Measurements from ENCODE around the gene EML4.

EML4 gene

DNA sequence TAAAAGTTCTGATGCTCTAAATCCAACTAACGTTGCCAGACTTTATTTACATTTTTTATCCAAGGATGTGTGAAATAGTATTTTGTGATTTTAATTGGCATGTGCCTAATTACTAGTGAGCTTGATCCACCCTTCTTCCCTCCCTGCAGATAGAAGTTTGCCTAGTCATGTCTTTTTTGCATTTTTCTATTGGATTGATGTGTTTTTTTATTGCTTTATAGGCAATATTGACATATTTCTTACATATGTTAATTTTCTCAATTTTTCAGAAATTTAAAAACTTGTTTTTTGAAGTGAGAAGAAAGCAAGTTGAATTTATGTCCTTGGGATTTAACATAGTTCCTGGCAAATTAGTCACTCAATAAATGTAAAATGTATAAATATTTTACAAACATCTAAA is 56.4 kb downstream of the EML4 start:
- DNase-seq (ENCODE audit: low read depth in 2 of 2) = no peak

DNA sequence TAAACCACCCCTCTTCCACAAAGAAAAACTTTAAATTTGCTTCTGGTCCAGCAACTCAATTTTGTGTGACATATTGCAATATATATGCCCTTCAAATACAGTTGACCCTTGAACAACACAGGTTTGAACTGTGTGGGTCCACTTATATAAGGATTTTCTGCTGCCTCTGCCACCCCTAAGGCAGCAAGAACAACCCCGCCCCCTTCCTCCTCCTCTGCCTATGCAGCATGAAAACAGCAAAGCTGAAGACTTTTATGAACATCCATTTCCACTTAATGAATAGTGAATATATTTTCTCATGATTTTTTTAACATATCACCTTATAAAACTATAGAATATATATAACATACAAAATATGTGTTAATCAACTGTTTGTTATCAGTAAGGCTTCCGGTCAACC is 58.3 kb downstream of the EML4 start:
- no peak for DNase-seq (ENCODE audit: low read depth in 2 of 2)

DNA sequence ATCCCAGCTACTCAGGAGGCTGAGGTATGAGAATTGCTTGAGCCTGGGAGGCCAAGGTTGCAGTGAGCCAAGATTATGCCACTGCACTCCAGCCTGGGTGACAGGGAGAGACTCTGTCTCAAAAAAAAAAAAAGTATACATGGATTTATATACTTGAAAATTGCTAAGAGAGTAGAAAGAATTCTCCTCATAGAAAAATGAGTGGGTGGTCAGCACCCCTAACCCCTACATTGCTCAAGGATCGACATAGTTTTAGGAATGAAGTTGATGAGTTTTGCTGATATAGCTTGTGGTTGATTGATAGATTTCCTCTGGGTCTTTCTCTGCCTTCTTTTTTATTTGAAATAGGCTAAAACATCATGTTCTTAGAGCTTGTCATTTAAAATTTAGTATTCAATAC is 58.9 kb downstream of the EML4 start:
- DNase-seq (ENCODE audit: low read depth in 2 of 2) = no peak

DNA sequence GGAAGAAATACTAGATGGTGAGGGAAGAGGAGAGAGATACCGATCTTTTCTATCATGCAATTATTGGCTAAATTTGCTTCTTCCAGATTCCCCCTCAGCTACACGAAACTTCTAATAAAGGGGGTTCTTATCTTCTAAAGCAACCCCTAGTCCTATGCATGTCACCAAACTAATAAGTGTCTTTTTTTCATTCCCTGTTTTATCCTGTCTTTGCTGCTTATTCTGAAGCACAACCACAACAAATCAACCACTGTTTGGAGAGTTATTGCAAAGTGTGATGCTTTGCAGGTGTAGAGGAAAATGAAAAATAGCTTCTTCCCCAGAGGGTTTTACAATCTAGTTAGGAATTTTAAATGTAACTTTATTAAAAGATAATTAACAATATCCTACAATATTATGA is 60.8 kb downstream of the EML4 start:
- DNase-seq (ENCODE audit: low read depth in 2 of 2) = no peak

DNA sequence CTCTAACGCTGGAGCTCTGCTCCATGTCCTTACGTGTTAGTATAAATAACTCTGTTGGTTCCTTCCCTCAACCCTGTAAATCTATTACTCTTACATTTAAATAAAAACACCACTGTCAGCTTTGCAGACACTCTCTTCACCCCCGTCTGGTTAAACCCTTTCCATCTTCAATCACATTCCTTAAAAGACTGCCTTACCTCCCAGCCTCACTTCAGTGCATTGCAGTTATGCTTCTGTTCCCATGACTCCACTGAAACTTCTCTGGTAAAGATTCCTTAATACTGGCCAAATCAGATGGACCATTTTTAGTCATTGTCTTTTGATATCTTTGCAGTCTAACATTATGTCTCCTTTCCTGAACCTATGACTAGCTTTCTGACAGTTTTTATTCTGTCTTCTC is 61.7 kb downstream of the EML4 start:
- DNase-seq (ENCODE audit: low read depth in 2 of 2) = no peak

DNA sequence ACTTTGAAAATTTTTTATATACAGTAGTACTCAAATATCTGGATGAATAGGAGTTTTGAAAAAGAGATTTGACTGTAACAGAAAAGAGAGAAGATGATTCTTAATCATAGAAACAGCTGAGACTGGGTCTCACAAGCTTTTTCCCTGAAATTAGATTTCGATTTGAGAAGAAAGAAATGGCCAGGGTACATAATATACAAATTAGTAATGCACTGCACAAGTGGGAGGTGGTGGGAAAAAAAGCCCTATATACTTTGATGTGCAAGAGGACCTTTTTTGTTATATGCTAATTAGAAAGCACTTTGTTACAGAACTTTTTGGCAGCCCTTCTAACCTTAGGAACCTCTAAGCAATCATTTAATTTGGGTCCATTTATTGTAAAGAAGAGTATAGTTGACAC is 62.9 kb downstream of the EML4 start:
- DNase-seq (ENCODE audit: low read depth in 2 of 2) = no peak

DNA sequence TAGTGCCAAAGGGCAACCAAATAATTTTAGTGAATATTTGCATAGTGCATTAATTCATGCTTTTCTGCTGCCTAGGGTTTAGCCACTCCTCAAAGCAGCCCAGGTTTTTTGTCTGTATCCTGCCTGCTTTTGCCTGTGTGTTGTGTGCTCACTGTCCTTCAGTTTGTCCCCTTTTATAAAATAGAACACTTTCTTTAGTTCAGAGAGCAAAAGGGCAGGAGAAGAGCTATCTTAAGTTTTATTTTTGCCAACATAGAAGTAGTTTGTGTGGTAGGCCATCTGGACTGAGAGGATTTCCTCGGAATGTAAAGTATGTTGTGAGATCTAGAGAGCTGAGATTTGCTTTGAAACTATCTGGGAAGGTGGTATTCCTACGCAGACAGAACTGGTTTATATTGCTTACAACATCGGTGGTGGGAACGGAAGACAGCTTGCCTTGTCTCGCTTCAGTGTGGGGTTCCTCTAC is 64.9 kb downstream of the EML4 start:
- DNase-seq (ENCODE audit: low read depth in 2 of 2) = no peak

DNA sequence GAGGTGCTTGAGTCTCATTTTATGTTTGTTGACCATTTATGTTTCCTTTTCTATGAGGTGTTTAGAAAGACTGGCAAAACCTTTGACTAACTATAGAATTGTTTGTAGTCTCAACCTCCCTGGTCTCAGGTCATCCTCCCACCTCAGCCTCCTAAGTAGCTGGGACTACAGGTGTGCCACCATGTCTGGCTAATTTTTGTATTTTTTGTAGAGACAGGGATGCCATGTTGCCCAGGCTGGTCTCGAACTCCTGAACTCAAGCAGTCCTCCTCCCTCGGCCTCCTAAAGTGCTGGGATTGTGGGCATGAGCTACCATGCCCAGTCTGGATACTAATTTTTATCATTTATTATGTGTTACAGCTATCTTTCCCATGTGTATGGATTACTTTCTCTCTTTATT is 67.8 kb downstream of the EML4 start:
- DNase-seq (ENCODE audit: low read depth in 2 of 2) = no peak

DNA sequence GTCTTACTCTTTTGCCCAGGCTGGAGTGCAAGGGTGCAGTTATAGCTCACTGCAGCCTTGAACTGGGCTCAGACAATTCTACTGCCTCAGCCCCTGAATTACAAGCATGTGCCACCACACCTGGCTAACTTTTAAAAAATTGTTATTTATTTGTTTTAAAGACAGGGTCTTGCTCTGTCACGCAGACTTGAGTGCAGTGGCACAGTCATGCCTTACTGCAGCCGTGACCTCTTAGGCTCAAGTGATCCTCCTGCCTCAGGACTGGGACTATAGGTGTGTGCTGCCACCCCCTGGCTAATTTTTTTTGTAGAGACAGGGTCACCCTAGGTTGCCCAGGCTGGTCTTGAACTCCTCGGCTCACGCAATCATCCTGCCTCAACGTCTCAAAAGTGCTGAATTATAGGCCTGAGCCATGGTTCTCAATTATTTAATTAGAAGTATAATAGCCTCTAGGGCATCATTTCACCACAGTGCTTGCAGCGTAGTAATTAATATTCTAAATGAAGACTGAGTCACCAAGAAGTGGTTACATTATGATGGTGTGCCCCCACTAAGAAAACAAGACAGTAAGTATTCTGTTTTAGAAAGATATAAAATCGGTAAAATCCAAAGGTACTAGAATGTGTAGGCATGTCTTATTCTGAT is 69.6 kb downstream of the EML4 start:
- peak in 1 of 2 experiments; percentile 13 for DNase-seq (ENCODE audit: low read depth in 2 of 2)

DNA sequence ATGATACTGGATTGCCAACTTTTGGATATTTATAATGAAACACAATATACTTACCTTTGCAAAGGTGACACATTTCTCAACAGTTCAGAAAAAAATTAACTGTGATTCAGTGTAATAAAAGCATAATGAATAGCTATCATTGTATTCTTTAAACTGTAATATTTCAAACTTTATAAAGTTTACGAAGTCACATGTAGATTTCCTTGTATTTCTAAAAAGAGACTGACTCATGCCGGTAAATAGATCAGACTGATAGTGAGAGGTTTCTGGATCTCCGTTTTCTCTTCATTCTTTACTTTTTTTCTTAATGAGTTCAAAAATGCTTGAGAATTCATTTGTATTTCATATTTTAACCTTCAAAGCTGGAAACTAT is 70.1 kb downstream of the EML4 start:
- no peak for DNase-seq (ENCODE audit: low read depth in 2 of 2)

DNA sequence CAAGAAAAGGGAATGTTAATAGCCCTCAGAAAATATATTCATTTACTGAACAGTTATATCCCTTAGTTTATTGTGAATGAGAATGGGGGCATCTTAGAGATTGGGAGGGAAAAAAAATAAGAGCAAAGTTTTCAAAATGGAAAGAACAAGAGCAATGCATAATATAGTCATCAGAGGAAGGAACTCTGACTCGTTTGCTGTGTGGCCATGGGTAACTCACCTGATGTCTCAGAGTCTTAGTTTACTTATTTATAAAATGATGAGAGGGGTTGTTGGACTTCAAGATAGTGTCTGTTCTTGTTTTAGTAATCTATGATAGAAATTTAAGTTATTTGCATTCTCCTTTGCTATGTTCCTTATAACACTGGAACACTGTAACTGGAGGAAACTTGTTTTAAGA is 70.7 kb downstream of the EML4 start:
- DNase-seq (ENCODE audit: low read depth in 2 of 2) = no peak

DNA sequence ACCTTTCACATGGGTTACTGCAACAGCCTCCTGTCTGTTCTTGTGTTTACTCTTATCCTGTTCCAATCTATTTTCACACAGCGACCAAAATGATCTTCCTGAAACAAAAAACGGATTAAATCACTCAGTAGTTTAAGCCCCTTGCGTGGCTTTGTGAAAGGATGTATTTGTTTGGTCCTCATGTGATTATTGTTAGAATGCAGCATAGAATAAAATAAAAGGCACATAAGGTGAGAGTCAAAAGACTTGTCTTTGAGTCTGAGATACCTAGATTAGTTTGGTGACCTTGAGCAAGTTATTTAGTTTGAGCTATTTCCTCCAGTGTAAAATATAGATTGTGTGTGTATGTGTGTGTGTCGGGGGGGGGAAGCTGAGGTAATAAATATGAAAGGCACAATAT is 72.4 kb downstream of the EML4 start:
- no peak for DNase-seq (ENCODE audit: low read depth in 2 of 2)

DNA sequence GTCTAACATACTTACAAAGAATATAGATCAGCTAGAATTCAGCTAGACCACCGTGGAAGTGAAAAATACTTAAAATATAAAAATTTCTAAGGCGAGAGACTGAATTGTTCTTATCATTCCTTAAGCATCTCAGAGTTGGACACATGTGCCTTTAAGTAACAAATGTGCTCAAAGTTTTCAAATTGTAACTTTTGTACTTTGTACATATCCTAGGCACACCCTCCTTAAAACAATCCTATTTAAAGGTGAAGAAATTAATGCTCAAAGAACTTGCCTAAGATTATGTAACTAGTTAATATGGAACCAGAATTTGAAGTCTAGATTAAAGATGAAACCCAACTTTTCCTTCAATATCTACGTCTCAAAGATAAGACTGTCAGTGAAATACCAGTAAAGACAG is 74.1 kb downstream of the EML4 start:
- DNase-seq (ENCODE audit: low read depth in 2 of 2) = no peak

DNA sequence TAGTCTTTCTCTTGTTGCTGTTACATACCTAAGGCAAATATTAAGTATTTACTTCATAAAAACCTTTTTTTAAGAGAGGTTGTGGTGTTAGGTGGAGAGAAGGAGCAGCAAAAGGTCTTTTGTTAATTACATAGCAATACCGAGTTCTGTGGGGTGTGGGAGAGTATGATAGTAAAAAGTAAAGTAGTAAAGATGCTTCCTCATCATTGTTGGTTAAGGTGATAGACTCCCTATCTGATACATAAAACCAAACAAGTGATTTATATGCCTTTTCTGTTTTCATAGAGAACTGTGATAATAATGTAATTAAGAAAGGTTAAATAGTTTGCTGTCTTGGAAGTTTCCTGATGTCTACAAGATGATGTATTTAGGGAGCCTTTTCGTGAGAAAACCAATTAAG is 75.4 kb downstream of the EML4 start:
- DNase-seq (ENCODE audit: low read depth in 2 of 2) = no peak

DNA sequence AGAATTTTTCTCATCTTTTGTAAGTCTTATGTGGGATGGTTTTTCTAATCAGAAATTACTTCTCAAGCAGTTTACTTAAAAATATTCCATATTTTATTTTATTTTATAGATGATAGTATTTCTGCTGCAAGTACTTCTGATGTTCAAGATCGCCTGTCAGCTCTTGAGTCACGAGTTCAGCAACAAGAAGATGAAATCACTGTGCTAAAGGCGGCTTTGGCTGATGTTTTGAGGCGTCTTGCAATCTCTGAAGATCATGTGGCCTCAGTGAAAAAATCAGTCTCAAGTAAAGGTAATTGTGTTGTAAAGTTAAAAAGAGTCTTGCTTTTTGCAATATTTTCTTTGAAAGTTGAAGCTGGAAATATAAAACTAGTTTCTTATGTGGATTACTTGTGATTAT is 76.2 kb downstream of the EML4 start:
- DNase-seq (ENCODE audit: low read depth in 2 of 2) = no peak

DNA sequence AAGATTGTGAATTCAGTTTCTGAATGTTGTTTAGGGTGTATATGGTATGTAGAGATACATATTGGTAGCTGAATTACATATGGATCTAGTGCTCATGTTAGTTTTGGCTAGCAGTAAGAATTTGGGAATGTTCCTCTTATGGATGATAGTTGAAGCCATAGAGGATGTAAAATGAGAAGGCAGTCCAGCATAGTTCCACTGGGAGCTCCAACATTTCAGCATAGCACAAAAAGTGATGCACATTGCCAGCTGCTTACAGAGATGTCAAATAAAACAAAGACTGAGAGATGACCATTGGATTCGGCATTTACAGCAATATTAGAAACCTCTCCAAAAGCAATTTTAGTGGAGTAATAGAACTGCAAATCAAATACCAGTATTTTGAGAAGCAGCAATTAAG is 77.4 kb downstream of the EML4 start:
- DNase-seq (ENCODE audit: low read depth in 2 of 2) = no peak

DNA sequence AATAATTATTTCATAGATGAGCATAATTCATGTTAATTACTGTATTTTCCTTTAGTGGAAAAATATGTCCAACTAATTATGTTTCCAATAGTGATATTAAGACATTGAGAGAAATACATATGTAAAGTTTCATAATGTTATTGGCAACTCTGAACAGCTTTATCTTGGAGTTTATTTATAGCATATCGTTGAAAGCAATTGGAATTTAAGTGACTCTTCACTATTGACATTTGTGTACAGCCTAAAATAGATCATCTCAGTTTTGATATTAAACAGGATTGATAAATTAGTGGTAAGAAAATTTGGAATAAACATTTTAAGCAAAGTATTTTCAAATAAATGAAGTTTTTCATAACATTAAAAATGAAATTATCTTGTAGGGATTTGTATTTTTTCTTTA is 79.7 kb downstream of the EML4 start:
- DNase-seq (ENCODE audit: low read depth in 2 of 2) = no peak

DNA sequence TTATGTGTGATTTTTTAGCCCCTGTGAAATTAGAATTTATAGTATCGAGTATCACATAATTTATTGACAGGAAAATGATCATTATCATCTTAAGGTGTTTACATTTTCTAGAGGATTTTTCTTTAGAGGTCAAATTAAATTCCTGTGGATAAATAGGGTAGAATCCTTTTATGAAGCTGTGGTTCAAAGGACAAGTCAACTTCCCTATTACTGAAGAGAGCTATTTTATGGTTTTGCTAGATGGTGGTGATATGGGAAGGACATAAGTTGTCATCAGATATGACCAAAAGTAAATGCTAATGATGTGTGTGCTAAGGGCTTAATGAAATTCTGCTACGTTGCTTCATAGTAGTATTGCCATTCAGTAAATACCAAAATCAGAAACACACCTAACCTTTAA is 80.1 kb downstream of the EML4 start:
- no peak for DNase-seq (ENCODE audit: low read depth in 2 of 2)

DNA sequence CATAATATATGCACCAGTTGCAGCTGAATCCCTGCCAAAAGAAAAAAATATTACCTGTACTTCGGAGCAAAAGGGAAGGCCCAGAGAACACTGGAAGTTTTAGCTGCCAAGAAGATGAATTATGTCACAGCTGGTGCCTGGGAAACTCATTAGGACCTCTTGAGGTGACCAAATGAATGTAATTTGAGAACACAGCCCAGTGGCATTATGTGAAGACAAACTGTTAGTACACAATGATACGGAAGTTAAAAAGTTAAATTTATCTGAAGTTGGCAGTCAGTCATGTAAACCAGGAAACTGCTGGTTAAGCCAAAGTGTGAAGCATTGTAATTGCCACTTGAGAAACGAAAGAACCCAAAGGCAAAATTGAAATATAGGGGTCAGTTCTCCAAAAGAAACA is 80.7 kb downstream of the EML4 start:
- no peak for DNase-seq (ENCODE audit: low read depth in 2 of 2)

DNA sequence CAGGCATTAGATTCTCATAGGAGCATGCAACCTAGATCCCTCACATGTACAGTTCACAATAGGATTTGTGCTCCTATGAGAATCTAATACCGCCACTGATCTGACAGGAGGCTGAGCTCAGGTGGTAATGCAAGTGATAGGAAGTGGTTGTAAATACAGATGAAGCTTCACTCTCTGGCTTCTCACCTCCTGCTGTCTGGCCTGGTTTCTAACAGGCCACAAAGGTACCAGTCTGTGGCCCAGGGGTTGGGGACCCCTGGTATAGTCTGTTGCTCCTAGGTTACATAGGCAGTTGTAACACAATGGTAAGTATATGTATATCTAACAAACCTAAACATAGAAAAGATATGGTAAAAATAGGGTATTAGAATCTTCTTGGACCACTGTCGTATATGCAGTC is 81.8 kb downstream of the EML4 start:
- no peak for DNase-seq (ENCODE audit: low read depth in 2 of 2)

DNA sequence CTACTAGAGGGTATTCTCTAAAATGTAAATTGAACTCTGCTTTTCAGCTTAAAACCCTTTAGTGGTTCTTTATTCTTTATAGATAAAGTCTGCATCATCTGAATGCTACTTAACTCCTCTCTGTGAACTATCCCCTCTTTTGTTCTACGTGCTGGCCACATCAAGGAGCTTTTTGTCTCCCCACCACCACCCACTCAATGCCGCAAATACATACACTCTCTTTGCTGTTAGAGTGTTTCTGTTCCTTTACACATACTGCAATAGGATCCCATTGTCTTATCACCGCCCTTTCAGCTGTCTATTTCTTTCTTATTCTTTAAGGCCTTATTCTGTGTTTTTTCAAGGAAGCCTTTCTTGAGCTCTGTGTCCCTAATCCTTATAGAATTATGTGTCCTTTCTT is 83.3 kb downstream of the EML4 start:
- DNase-seq (ENCODE audit: low read depth in 2 of 2) = no peak

DNA sequence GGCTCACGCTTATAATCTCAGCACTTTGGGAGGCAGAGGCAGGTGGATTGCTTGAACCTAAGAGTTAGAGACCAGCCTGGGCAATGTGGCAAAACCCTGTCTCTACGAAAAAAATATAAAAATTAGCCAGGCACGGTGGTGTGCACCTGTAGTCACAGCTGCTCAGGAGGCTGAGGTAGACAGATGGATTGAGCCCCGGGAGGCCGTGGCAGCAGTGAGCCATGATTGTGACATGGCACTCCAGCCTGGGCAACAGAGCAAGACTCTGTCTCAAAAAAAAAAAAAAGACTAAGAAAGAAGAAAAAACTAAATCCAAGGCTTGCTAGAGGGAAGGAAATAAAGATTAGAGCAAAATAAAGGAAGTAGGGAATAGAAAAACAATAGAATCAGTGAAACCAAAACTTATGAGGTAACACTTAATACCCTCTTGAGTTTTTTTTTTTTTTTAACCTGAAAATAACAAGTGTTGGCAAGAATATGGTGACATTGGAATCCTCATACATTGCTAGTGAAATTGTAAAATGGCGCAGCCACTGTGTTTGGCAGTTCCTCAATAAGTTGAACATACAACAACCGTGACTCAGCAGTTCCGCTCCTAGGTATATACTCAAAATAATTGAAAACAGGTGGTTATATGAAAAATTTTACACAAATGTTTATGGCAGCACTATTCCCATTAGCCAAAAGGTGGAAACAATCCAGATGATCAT is 85.2 kb downstream of the EML4 start:
- DNase-seq (ENCODE audit: low read depth in 2 of 2) = no peak

DNA sequence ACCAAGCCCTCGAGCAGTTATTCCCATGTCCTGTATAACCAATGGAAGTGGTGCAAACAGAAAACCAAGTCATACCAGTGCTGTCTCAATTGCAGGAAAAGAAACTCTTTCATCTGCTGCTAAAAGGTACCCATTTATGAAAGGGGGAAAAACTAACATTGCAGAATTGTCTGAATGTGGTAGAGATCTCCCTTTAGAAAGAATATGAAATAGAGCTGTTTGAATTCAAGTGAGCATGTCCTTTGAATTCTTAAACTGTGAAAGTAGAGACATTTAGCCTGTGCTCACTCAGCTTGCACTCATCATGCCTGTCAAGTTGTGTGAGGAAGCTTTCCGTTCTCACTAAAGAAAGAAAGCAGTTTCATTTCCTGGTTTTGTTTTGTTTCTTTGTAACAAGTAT is 87.4 kb downstream of the EML4 start:
- no peak for DNase-seq (ENCODE audit: low read depth in 2 of 2)
